Activated CD4-positive, alpha-beta T cell treated with anti-CD3 and anti-CD28 coated beads for 36 hours (primary cell): Measurements from ENCODE around the gene SGCD. TPM values are rescaled to one million over a fixed set of nuclear protein-coding genes. Genes with fewer than 3 reads are reported as not detected.

Source experiments
- ATAC-seq: fragments of 200-7000 bp; cut with Tn5 transposase; one replicate; pipeline ENCODE4 v1.10.0; 2021; ENCODE audit warnings: mild to moderate bottlenecking, moderate library complexity
- CTCF ChIA-PET: fragments of 350-600 bp; sonication (Branson Sonifier 250); formaldehyde crosslinking; loops from one replicate; lab custom pipeline; 2021; ENCODE audit warnings: antibody characterized with exemption; lab: Charles Lee
- POLR2A ChIA-PET: fragments of 350-600 bp; sonication (Branson Sonifier 250); formaldehyde crosslinking; loops from one replicate; lab custom pipeline; 2021; ENCODE audit warnings: antibody characterized with exemption, inconsistent platforms; lab: Charles Lee
- DNase-seq: peaks from one replicate; pipeline ENCODE4 v3.0.0-alpha.2; 2020
- H3K27ac Mint-ChIP-seq: one replicate; pipeline ENCODE4 v1.8.0; 2021; ENCODE audit warnings: mixed read lengths
- H3K27me3 Mint-ChIP-seq: one replicate; pipeline ENCODE4 v1.8.0; 2021; ENCODE audit warnings: mixed read lengths
- H3K36me3 Mint-ChIP-seq: one replicate; pipeline ENCODE4 v1.8.0; 2021; ENCODE audit warnings: low read depth, mixed read lengths
- H3K4me1 Mint-ChIP-seq: one replicate; pipeline ENCODE4 v1.8.0; 2021; ENCODE audit warnings: mixed read lengths
- H3K4me3 Mint-ChIP-seq: one replicate; pipeline ENCODE4 v1.8.0; 2021; ENCODE audit warnings: mild to moderate bottlenecking, moderate library complexity, mixed read lengths
- H3K9me3 Mint-ChIP-seq: one replicate; pipeline ENCODE4 v1.8.0; 2021; ENCODE audit warnings: low read depth, mixed read lengths
- intact Hi-C, 2 experiments: fragments of 100-400 bp; cut with DNase I in 1 of 2; cut with micrococcal nuclease in 1 of 2; formaldehyde crosslinking; loops; one replicate each; pipeline versions ENCODE4 v1.14.2 to v1.15.1; 2022 to 2024; cut with DNase I, micrococcal nuclease
- total RNA-seq, 2 experiments: library from RNA; stranded (reverse); gene quantifications; one replicate each; pipeline ENCODE4 v1.2.3, GENCODE V29; 2021

The SGCD gene
- total RNA-seq, 2 experiments from 2014 or later: not detected

DNA sequence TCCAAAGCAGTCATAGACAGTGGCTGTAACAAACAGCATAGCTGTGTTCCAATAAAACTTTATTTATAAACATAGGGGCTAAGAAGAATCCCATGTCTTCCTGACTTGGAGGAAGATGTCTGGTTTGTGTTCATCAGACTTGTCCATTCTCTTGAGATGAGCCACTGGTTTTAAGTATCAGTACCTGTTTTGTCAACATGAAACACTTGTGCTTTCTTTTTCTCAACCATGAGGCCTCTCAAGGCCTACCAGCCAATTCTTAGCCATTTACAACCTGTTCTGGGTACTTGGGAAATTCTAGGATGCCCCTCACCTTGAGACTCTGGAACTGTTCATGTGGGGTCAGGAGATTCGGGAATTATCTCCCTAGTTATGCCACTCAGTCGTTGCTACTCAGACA, 368.8 kb downstream of the SGCD start:
- ATAC-seq (no peak), DNase-seq (no peak)
- Mint-ChIP-seq H3K4me3 (no peak overlapping the region), H3K27ac (no peak overlapping the region), H3K27me3 (peaks cover 21% of the 10 kb centered on the region), H3K9me3 (no peaks in the 10 kb centered on the region), H3K36me3 (no peaks in the 10 kb centered on the region), H3K4me1 (no peaks in the 10 kb centered on the region)
- intact Hi-C loops: no loop called here
- CTCF ChIA-PET: interaction anchor here (1.0 kb wide), 1 partner anchor 24 kb away, joined by 3 read pairs; no protein-coding TSS in a partner anchor
- POLR2A ChIA-PET: no interaction called here

DNA sequence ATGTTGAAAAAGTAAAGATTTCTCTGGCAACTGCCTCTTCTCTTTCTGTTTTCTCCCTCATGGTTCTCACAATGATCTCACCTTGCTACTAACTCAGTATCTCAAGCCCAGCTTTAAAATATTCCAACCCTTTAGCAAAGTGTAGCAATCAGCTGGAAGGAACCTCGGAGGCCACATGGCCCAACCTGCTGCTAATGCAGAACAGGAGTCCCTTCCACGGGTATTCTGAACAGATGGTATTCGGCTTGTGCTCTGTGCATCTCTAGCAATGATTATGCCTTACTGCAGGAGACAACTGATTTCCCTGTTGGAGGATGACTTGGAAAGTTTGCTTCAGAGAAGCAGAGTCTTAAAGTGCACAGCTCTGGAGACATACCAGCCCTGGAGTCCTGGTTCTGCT, 371.4 kb downstream of the SGCD start:
- no peaks in the 10 kb centered on the region for H3K36me3 Mint-ChIP-seq
- ATAC-seq: no peak
- peaks cover 16% of the 10 kb centered on the region for H3K27me3 Mint-ChIP-seq
- H3K4me3 Mint-ChIP-seq: no peak overlapping the region
- DNase-seq: no peak
- no peaks in the 10 kb centered on the region for H3K4me1 Mint-ChIP-seq
- ChIA-PET POLR2A (no interaction called here), CTCF (no interaction called here)
- intact Hi-C loops: no loop called here
- H3K9me3 Mint-ChIP-seq: no peaks in the 10 kb centered on the region
- no peak overlapping the region for H3K27ac Mint-ChIP-seq

DNA sequence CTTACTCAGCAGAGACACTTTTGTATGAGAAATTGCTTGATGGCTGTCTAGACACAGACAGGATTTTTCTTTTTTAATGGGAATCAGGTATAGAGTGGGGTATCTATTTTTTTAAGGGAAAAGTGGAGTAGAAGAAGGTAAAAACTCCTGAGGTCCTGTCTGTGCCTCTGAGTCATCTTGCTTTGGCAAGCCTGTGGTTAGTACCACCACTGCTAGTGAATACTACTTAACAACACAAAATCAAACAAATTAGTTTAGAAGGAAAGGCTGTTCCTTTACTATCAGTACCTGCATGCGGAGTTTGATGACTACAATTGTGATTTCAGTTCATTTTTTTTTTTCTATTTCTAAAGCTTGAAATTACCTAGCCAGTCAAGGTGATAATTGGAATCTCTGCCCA, 372.2 kb downstream of the SGCD start:
- intact Hi-C loops: no loop called here
- Mint-ChIP-seq H3K9me3 (no peaks in the 10 kb centered on the region), H3K36me3 (no peaks in the 10 kb centered on the region), H3K27ac (no peak overlapping the region), H3K27me3 (peaks cover 16% of the 10 kb centered on the region), H3K4me1 (no peaks in the 10 kb centered on the region), H3K4me3 (no peak overlapping the region)
- CTCF ChIA-PET: interaction anchor here (0.7 kb wide), 1 partner anchor 13 kb away, joined by 3 read pairs; no protein-coding TSS in a partner anchor
- POLR2A ChIA-PET: no interaction called here
- ATAC-seq: no peak
- no peak for DNase-seq

DNA sequence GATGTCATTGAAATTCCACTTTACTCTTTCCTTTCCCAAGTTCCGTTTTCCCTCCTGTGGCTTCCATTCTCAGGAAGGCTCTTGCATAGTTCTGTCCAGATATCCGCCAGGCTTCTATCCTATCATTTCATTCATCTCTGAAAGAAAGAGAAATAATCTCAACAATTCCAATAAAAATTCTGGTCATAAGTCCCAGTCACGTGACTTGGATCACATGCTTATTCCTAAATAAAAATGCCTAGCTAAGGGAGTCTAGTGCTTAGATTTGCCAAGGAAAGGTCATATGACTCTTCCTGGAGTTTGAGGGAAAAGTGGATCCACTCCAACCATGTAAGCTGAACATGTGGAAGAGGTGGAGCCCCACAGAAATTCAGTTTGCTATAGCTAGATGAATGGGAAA, 377.2 kb downstream of the SGCD start:
- no peaks in the 10 kb centered on the region for H3K36me3 Mint-ChIP-seq
- no peaks in the 10 kb centered on the region for H3K9me3 Mint-ChIP-seq
- intact Hi-C loops: no loop called here
- H3K4me1 Mint-ChIP-seq: no peaks in the 10 kb centered on the region
- peaks cover 14% of the 10 kb centered on the region for H3K27me3 Mint-ChIP-seq
- ATAC-seq: no peak
- H3K4me3 Mint-ChIP-seq: no peak overlapping the region
- no peak for DNase-seq
- POLR2A ChIA-PET: no interaction called here
- CTCF ChIA-PET: no interaction called here
- H3K27ac Mint-ChIP-seq: no peak overlapping the region

DNA sequence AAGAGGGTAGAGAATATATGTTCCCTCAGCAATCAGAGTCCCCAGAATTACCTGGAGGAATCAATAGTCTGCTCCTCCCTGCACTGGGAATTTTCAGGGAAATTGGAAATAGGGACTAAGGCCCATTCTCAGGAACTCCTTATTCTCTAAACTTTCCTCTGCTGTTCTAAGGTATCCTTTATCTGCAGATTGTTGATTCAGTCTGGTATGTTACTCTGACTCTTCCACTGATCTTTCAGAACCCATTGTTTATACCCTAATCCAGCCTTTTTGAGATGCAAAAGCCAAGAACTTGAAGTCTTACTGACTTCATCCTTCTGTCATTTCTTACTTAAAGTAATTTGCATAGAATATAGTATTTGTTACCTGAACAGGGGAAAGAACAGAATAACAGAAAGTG, 379.7 kb downstream of the SGCD start:
- no peaks in the 10 kb centered on the region for H3K9me3 Mint-ChIP-seq
- DNase-seq (no peak), ATAC-seq (no peak)
- no peaks in the 10 kb centered on the region for H3K4me1 Mint-ChIP-seq
- POLR2A ChIA-PET: no interaction called here
- no peaks in the 10 kb centered on the region for H3K36me3 Mint-ChIP-seq
- intact Hi-C loops: no loop called here
- H3K27me3 Mint-ChIP-seq: peaks cover 9% of the 10 kb centered on the region
- H3K4me3 Mint-ChIP-seq: no peak overlapping the region
- H3K27ac Mint-ChIP-seq: no peak overlapping the region
- CTCF ChIA-PET: no interaction called here

DNA sequence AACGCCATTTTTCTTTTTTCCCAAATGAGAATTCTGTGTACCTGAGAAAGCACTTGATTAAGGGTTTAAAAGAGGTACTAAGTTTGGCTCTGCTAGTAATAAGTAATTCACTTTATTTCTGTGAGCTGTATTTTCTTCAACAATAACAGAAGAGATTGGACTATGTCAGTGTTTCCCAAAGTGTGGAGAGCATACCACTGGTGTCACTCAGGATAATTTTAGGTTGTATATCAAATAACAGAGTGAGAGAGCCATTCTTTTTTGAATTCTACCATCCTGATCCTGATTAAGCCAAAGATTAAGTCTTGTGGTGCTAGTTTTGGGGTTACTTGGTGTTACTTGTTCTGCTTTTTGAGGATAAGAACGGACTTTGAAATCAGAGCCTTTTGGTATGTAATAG, 380.8 kb downstream of the SGCD start:
- Mint-ChIP-seq H3K4me1 (no peaks in the 10 kb centered on the region), H3K9me3 (no peaks in the 10 kb centered on the region), H3K27ac (no peak overlapping the region), H3K27me3 (peaks cover 9% of the 10 kb centered on the region), H3K4me3 (no peak overlapping the region), H3K36me3 (no peaks in the 10 kb centered on the region)
- CTCF ChIA-PET: no interaction called here
- POLR2A ChIA-PET: no interaction called here
- DNase-seq: no peak
- intact Hi-C loops: no loop called here
- ATAC-seq: no peak

DNA sequence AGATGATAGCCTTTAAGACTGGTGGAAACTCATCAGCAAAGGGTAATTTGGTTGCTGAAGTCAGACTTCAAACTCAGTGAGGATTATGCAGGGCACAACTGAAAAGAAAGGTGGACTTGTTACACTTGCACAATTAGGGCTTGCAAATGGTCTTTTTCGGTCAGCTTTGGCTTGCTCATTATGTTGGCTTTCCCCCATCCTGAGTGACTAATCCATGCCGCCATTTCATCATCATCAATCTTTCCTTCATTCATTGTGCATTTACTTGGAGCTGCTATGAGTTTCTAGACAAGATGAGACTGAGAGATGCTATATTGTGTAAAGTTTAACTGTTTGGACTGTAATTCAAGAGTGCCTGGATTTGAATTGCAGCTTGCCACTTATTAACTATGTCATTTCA, 388.3 kb downstream of the SGCD start:
- POLR2A ChIA-PET: no interaction called here
- no peak for ATAC-seq
- no peak overlapping the region for H3K27ac Mint-ChIP-seq
- H3K9me3 Mint-ChIP-seq: no peaks in the 10 kb centered on the region
- H3K27me3 Mint-ChIP-seq: peaks cover 8% of the 10 kb centered on the region
- CTCF ChIA-PET: no interaction called here
- no peaks in the 10 kb centered on the region for H3K4me1 Mint-ChIP-seq
- intact Hi-C loops: no loop called here
- DNase-seq: no peak
- H3K4me3 Mint-ChIP-seq: no peak overlapping the region
- H3K36me3 Mint-ChIP-seq: no peaks in the 10 kb centered on the region

DNA sequence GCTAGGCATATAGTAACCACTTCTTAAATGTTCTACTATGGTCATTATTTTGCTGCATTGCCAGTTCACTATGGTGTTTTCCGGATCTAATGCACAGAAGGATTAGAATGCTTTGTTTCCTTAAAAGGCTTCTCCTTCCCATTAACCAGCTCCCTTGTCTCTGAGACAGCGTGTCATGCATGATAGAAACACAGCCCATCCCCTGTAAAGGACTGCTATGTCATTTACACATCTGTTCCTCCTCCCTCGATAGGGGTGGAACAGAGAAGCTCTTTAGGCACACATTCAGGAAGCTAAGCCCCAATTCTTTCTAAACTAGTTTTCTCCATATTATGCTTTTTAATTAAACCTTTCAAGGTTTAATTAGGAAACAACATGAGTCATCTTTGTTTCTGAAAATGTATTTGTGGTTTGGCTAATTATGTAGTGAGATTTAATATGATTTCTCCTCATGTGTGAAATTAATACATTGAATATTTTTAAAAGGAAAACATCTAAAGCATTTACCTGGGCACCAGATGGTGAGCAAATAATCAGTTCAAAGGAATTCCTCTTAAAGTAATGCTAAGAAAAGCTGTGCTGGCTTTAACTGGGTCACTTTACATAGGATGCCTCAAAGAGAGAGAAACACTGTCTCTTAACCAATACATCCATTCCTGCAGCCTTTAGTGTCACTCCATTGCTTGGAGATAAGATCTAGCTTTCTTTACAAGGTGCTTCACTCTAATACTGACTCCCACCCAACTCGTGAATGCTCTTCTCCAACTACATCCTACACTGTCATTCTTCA, 389.8 kb downstream of the SGCD start:
- ChIA-PET POLR2A (no interaction called here), CTCF (no interaction called here)
- H3K36me3 Mint-ChIP-seq: no peaks in the 10 kb centered on the region
- DNase-seq: no peak
- H3K27ac Mint-ChIP-seq: no peak overlapping the region
- peaks cover 8% of the 10 kb centered on the region for H3K27me3 Mint-ChIP-seq
- no peaks in the 10 kb centered on the region for H3K9me3 Mint-ChIP-seq
- no peaks in the 10 kb centered on the region for H3K4me1 Mint-ChIP-seq
- intact Hi-C loops: no loop called here
- no peak for ATAC-seq
- H3K4me3 Mint-ChIP-seq: no peak overlapping the region

DNA sequence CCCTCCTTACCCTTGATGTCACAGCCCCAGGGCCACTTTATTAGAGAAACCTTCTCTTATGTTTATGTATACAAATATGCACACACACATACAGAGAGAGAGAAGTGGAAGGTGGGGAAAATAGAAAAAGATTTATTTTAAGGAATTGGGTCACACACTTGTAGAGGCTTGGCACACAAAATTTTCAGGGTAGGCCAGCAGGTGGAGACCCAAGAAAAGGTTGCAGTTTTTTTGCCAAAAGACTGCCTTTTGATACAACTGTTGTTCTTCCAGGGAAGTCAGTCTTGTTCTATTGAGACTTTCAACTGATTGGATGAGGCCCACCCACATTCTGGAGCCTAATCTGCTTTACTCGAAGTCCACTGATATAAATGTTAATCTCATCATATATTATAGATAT, 392.0 kb downstream of the SGCD start:
- H3K4me1 Mint-ChIP-seq: no peaks in the 10 kb centered on the region
- no peaks in the 10 kb centered on the region for H3K9me3 Mint-ChIP-seq

DNA sequence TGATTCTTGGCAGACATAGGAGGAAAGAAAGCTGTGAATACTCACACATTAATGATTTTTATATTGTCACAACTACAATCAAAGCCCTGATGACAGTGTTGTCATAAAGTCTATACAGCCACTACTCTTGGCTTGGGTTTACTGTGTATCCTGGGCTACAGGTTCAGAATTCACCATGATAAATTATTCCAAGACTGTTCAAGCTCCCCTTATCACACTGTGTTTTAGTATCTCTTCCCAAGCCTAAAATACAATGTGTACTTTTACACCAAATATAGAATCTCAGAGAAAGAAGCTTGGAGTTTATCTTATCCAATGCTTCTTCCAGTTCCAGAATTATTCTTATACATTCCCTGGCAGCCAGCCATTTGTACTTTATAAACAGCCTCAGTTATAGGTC, 395.4 kb downstream of the SGCD start:
- Mint-ChIP-seq H3K27me3 (peaks cover 10% of the 10 kb centered on the region), H3K27ac (no peak overlapping the region), H3K36me3 (no peaks in the 10 kb centered on the region), H3K4me3 (no peak overlapping the region), H3K4me1 (no peaks in the 10 kb centered on the region), H3K9me3 (no peaks in the 10 kb centered on the region)
- ChIA-PET POLR2A (no interaction called here), CTCF (no interaction called here)
- intact Hi-C loops: no loop called here
- no peak for DNase-seq
- ATAC-seq: no peak

More for the DNA sequence above, 392.0 kb downstream of the SGCD start:
- CTCF ChIA-PET: no interaction called here
- POLR2A ChIA-PET: no interaction called here
- Mint-ChIP-seq H3K27me3 (peaks cover 10% of the 10 kb centered on the region), H3K36me3 (no peaks in the 10 kb centered on the region), H3K27ac (no peak overlapping the region), H3K4me3 (no peak overlapping the region)
- DNase-seq (peak; percentile 6), ATAC-seq (no peak)
- intact Hi-C loops: no loop called here

DNA sequence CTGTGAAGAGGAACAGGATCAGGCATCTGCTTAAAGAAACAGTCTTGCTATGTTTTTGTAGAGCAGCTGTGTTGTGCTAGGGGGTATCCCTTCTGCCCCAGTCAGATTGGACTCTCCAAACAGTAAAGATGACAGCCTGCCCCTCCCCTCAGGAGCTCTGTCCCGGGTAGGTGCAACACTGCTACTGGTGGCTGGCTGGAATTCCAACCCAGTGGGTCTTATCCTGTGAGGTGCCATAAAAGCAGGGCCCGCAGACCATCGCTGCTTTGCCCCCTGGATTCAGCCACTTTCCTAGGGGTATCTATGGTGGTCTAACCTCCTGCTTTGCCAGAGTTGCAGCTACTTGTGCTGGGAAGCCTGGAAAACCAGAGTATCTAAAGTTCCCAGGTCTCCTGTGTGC, 408.5 kb downstream of the SGCD start:
- CTCF ChIA-PET: no interaction called here
- POLR2A ChIA-PET: no interaction called here
- Mint-ChIP-seq H3K27ac (no peak overlapping the region), H3K4me3 (no peak overlapping the region), H3K9me3 (no peaks in the 10 kb centered on the region), H3K27me3 (peaks cover 21% of the 10 kb centered on the region), H3K4me1 (no peaks in the 10 kb centered on the region), H3K36me3 (no peaks in the 10 kb centered on the region)
- DNase-seq (no peak), ATAC-seq (no peak)
- intact Hi-C loops: no loop called here

DNA sequence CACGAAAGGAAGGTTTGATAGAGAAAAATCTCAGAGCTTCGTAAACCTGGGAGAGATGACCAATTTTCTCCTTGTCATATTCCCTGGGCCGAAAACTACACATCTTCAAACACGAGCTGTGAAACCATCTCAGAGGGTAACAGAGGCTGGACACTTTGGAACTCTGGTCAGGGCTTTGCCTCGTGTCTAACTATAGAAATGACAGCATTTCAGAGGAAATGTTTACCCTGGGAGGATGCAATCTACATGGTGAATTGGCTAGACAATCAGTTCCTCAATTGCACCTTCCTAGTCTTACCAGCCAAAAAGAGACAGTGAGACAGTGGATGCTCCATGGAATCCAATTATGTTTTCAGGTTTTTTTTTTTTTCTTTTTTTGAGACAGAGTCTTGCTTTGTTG, 414.6 kb downstream of the SGCD start:
- POLR2A ChIA-PET: no interaction called here
- Mint-ChIP-seq H3K27ac (no peak overlapping the region), H3K9me3 (no peaks in the 10 kb centered on the region), H3K4me1 (no peaks in the 10 kb centered on the region), H3K36me3 (no peaks in the 10 kb centered on the region), H3K4me3 (no peak overlapping the region), H3K27me3 (peaks cover 23% of the 10 kb centered on the region)
- DNase-seq (no peak), ATAC-seq (no peak)
- intact Hi-C loops: no loop called here
- CTCF ChIA-PET: no interaction called here
